Measurements from ENCODE around the gene CRMP1.
"Not testable (repeated sequence)": the region's sequence is repeated elsewhere in the genome, so short reads cannot be mapped to it uniquely, and the experiment has no call there.

CRMP1 gene

GRCh38 chr4:5852523-5853202 is 40.2 kb downstream of the CRMP1 start:
- no peak for DNase-seq

- no peak for DNase-seq
These were observed 41.1 kb downstream of the CRMP1 start for GRCh38 chr4:5851637-5852301.

GRCh38 chr4:5845035-5845905 is 47.6 kb downstream of the CRMP1 start:
- DNase-seq, result no peak

- DNase-seq, result no peak
These were observed 49.0 kb downstream of the CRMP1 start for GRCh38 chr4:5843573-5844530.

GRCh38 chr4:5842456-5842855 is 50.4 kb downstream of the CRMP1 start:
- no peak for DNase-seq

- no peak for DNase-seq
These were observed 52.9 kb downstream of the CRMP1 start for GRCh38 chr4:5839751-5840674.

- no peak for DNase-seq
These were observed 53.6 kb downstream of the CRMP1 start for GRCh38 chr4:5839332-5839731.

- DNase-seq, result not testable (repeated sequence)
These were observed 55.4 kb downstream of the CRMP1 start for GRCh38 chr4:5837483-5837882.

GRCh38 chr4:5836943-5837342 is 55.9 kb downstream of the CRMP1 start:
- no peak for DNase-seq

GRCh38 chr4:5828005-5828391 is 64.9 kb downstream of the CRMP1 start:
- no peak for DNase-seq

- no peak for DNase-seq
These were observed 65.5 kb downstream of the CRMP1 start for GRCh38 chr4:5827108-5828004.

GRCh38 chr4:5826437-5827107 is 66.3 kb downstream of the CRMP1 start:
- DNase-seq, result no peak

- DNase-seq, result no peak
These were observed 67.4 kb downstream of the CRMP1 start for GRCh38 chr4:5825321-5826041.

GRCh38 chr4:5824635-5825034 is 68.3 kb downstream of the CRMP1 start:
- no peak for DNase-seq

GRCh38 chr4:5824227-5824626 is 68.7 kb downstream of the CRMP1 start:
- no peak for DNase-seq

- DNase-seq, result no peak
These were observed 69.2 kb downstream of the CRMP1 start for GRCh38 chr4:5823542-5824211.

GRCh38 chr4:5822619-5823018 is 70.3 kb downstream of the CRMP1 start:
- no peak for DNase-seq

- no peak for DNase-seq
These were observed 71.1 kb downstream of the CRMP1 start for GRCh38 chr4:5821665-5822358.

All from CD4-positive, alpha-beta T cell treated with Interleukin-10 for 1 hour (primary cell).